K562 (cell line): Measurements from ENCODE around the gene CCDC187. TPM values are rescaled to one million over a fixed set of nuclear protein-coding genes. Genes with fewer than 3 reads are reported as not detected.

Experiments used
- ATAC-seq: fragments of 200-7000 bp; cut with Tn5 transposase; 3 replicates; pipeline ENCODE4 v1.9.1; 2020; ENCODE audit warnings: moderate library complexity
- BruUV-seq: library from RNA; stranded (reverse); fragments of 400-500 nt; replicated peaks from 2 replicates; lab custom pipeline; 2021; lab: Mats Ljungman, UMichigan
- CTCF ChIA-PET: fragments of 300-600 bp; formaldehyde crosslinking; extraction: SDS; loops from one replicate; lab custom pipeline; 2021; ENCODE audit warnings: low intra/inter-chr PET ratio; lab: Yijun Ruan, JAX
- POLR2A ChIA-PET: fragments of 300-600, 350-650 bp; sonication (Branson Sonifier 250); formaldehyde crosslinking; extraction: SDS; loops from one replicate; lab custom pipeline; 2021; ENCODE audit warnings: antibody characterized with exemption, inconsistent platforms; lab: Yijun Ruan, JAX
- DNase-seq, 4 experiments: peaks; one replicate each; pipeline versions ENCODE4 v3.0.0 to v3.0.0-alpha.2; 2011 to 2018; ENCODE audit warnings: low spot score in 3 of 4, mixed read lengths in 3 of 4; ENCODE audit errors: extremely low read depth in 1 of 4
- FAIRE-seq: peaks from 2 replicates; lab custom pipeline; 2011; peaks lifted over from hg19 to GRCh38; lab: Jason Lieb, UNC
- H2AFZ ChIP-seq: 2 replicates; pipeline ENCODE4 v1.6.0; 2011; ENCODE audit warnings: low read depth, low read length, control low read depth, inconsistent platforms
- H3K27ac ChIP-seq: fragments of 200-600 bp; 3 replicates; pipeline ENCODE4 v1.8.0; 2011; ENCODE audit warnings: low read depth, mild to moderate bottlenecking, control low read depth, inconsistent platforms, low read length, moderate library complexity, mixed read lengths; ENCODE audit errors: extremely low read depth
- H3K27me3 ChIP-seq, 2 experiments: fragments of 300-600 bp in 1 of 2; 2 replicates in 1 of 2; 3 replicates in 1 of 2; pipeline versions ENCODE4 v1.6.0 to v1.8.0; 2011; ENCODE audit warnings: inconsistent platforms in 2 of 2, low read length in 2 of 2, mild to moderate bottlenecking in 1 of 2, mixed read lengths in 1 of 2, moderate library complexity in 1 of 2; ENCODE audit not compliant: control insufficient read depth in 2 of 2, insufficient read depth in 2 of 2
- H3K36me3 ChIP-seq: fragments of 300-600 bp; 3 replicates; pipeline ENCODE4 v1.8.0; 2011; ENCODE audit warnings: mild to moderate bottlenecking, low read length, inconsistent platforms; ENCODE audit not compliant: control insufficient read depth, insufficient read depth
- H3K4me1 ChIP-seq, 2 experiments: fragments of 200-600 bp in 1 of 2; replicated peaks in 1 of 2; 2 replicates in 1 of 2; 3 replicates in 1 of 2; pipeline versions ENCODE4 v1.5.1 to v1.8.0; 2011; ENCODE audit warnings: inconsistent platforms in 2 of 2, low read length in 2 of 2, mild to moderate bottlenecking in 1 of 2, mixed read lengths in 1 of 2, moderate library complexity in 1 of 2; ENCODE audit not compliant: control insufficient read depth in 2 of 2, insufficient read depth in 2 of 2
- H3K4me2 ChIP-seq: 2 replicates; pipeline ENCODE4 v1.6.1; 2011; ENCODE audit warnings: low read length, control low read depth, inconsistent platforms, mixed read lengths; ENCODE audit not compliant: insufficient read depth
- H3K4me3 ChIP-seq: fragments of 200-600 bp; sonication (generic), shearing (Covaris generic); 2 replicates; pipeline ENCODE4 v1.5.1; 2016; ENCODE audit warnings: control low read depth, inconsistent platforms
- H3K79me2 ChIP-seq: fragments of 200-600 bp; 3 replicates; pipeline ENCODE4 v1.8.0; 2011; ENCODE audit warnings: low read length, inconsistent platforms; ENCODE audit not compliant: control insufficient read depth, insufficient read depth
- H3K9ac ChIP-seq, 2 experiments: 2 replicates each; pipeline versions ENCODE4 v1.6.0 to v1.6.1; 2011; ENCODE audit warnings: low read depth in 2 of 2, low read length in 2 of 2, control low read depth in 1 of 2, inconsistent platforms in 1 of 2, mild to moderate bottlenecking in 1 of 2, mixed read lengths in 1 of 2; ENCODE audit not compliant: insufficient read depth in 1 of 2
- H3K9me1 ChIP-seq: one replicate; pipeline ENCODE4 v1.6.0; 2011; ENCODE audit warnings: inconsistent platforms, mild to moderate bottlenecking, low read length, moderate library complexity; ENCODE audit not compliant: control insufficient read depth, insufficient read depth
- H3K9me3 ChIP-seq: replicated peaks from 2 replicates; pipeline ENCODE4 v1.5.1; 2011; ENCODE audit warnings: low read depth, low read length, inconsistent platforms; ENCODE audit not compliant: control insufficient read depth, insufficient read depth
- H4K20me1 ChIP-seq: replicated peaks from 2 replicates; pipeline ENCODE4 v1.6.1; 2011; ENCODE audit warnings: low read length, inconsistent platforms, mixed read lengths; ENCODE audit not compliant: control insufficient read depth, insufficient read depth
- C11orf30 ChIP-seq: fragments of 450-650 bp; IDR thresholded peaks from 2 replicates; pipeline ENCODE4 v1.6.1; 2016; ENCODE audit warnings: low read depth, mild to moderate bottlenecking
- FOXK2 ChIP-seq, 2 experiments: fragments of 450-650 bp; IDR thresholded peaks in 1 of 2; conservative IDR thresholded peaks in 1 of 2; 2 replicates each; pipeline ENCODE4 v1.6.1; 2016; ENCODE audit warnings: low read depth in 2 of 2, mild to moderate bottlenecking in 1 of 2
- GATA2 ChIP-seq: sonication (generic); formaldehyde crosslinking; IDR thresholded peaks from 2 replicates; pipeline ENCODE4 v1.4.0; 2020; ENCODE audit warnings: mild to moderate bottlenecking, missing genetic modification reagents
- HNRNPK ChIP-seq: fragments of 200-400 bp; formaldehyde crosslinking; IDR thresholded peaks from one replicate; pipeline ENCODE4 v1.6.1; 2018; ENCODE audit warnings: mild to moderate bottlenecking, low read depth, low read length; ENCODE audit not compliant: poor library complexity, severe bottlenecking
- MYBL2 ChIP-seq, 2 experiments: fragments of 450-650 bp in 1 of 2; sonication (generic) in 1 of 2; formaldehyde crosslinking in 1 of 2; IDR thresholded peaks; 2 replicates each; pipeline versions ENCODE4 v1.6.1 to v1.8.1; 2017 to 2022; ENCODE audit warnings: borderline replicate concordance in 1 of 2, inconsistent platforms in 1 of 2, low read depth in 1 of 2, mild to moderate bottlenecking in 1 of 2, missing genetic modification reagents in 1 of 2, moderate library complexity in 1 of 2
- NFE2L1 ChIP-seq: fragments of 450-650 bp; IDR thresholded peaks from 2 replicates; pipeline ENCODE4 v1.6.1; 2016; ENCODE audit warnings: missing genetic modification characterization, low read depth, mild to moderate bottlenecking, missing compliant biosample characterization, moderate library complexity, borderline replicate concordance
- ZNF583 ChIP-seq: fragments of 250-450 bp; sonication (Bioruptor Pico); IDR thresholded peaks from 2 replicates; pipeline ENCODE4 v1.4.0; 2020
- WGBS: fragments of 100-300 bp; shearing (Covaris generic); methylation state at CpG from one replicate; pipeline ENCODE4 v1.1.6; 2016; ENCODE audit warnings: low coverage, mixed read lengths; ENCODE audit not compliant: insufficient coverage; ENCODE audit errors: missing lambda C conversion rate; 5-methylcytosine and 5-hydroxymethylcytosine counted together
- in situ Hi-C: fragments of 300-500 bp; cut with MboI; formaldehyde crosslinking; loops from 4 replicates; pipeline ENCODE4 v1.15.0; 2018; ENCODE audit warnings: inconsistent platforms, mixed read lengths
- intact Hi-C: fragments of 100-400 bp; cut with micrococcal nuclease; formaldehyde crosslinking; loops from 2 replicates; pipeline ENCODE4 v1.14.2; 2022
- polyA plus RNA-seq, 8 experiments: library from polyadenylated mRNA; depleted of rRNA in 4 of 8; stranded (reverse) in 5 of 8; unstranded in 3 of 8; fragments of >200 nt; fragmentation: Nextera tagmentation in 2 of 8; fragmentation: Illumina TruSeq in 1 of 8; extraction: Ambion mirVana in 2 of 8; extraction: Trizol in 1 of 8; gene quantifications; 2 replicates each; pipeline versions ENCODE4 v1.2.1 to v1.2.3, GENCODE V29; 2011 to 2014; ENCODE audit warnings: inconsistent platforms in 1 of 8, missing spikeins in 1 of 8
- total RNA-seq, 7 experiments: library from RNA; depleted of rRNA in 6 of 7; stranded (reverse); fragments of >200 nt in 6 of 7; fragmentation: Illumina TruSeq in 2 of 7; extraction: Trizol in 2 of 7; gene quantifications; 2 replicates each; pipeline versions ENCODE4 v1.2.1 to v1.2.3, GENCODE V29; 2011 to 2021; ENCODE audit warnings: low replicate concordance in 1 of 7
- TF ChIP-seq, protein P1 (sequence below): fragments of 250-450 bp; sonication (Bioruptor Pico); IDR thresholded peaks from 2 replicates; pipeline ENCODE4 v1.8.0; 2022; ENCODE audit warnings: moderate library complexity, mild to moderate bottlenecking, inconsistent platforms
- TF ChIP-seq, protein P2 (sequence below): sonication (generic); formaldehyde crosslinking; IDR thresholded peaks from 2 replicates; pipeline ENCODE4 v1.5.0; 2020; ENCODE audit warnings: missing genetic modification reagents

CCDC187 gene
- total and polyA plus RNA-seq, 9 of the 15 experiments (the other 6 are each of a cell fraction or from before 2014, with no cell fraction given) = not detected

DNA sequence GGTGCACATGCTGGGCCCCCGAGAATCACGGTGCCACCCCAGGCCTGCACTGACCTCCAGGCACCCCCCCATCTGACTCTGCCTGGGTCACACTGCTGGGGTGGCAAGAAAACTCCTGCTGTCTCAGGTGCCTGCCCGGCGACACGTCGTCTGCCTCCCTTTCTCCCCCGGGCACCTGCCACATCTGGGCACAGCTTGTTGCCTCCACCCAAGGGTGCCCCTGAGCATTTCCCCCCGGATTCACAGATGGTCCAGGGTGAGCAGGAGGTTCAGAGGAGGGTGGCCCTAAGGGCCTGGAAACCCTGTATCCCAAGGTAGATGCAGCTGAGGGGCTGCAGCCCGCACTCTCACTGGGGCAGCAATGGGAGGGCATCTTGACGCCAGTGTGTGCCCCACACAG is 43.4 kb downstream of the CCDC187 start:
- no peak overlapping the region for H3K9ac ChIP-seq
- in situ Hi-C loops = no loop called here
- intact Hi-C loops = no loop called here
- no peak overlapping the region for H3K4me3 ChIP-seq
- H3K27me3 ChIP-seq = peaks cover 18 to 63% of the 10 kb centered on the region in 2 experiments; a peak in 4 of 5 replicates
- no peaks in the 10 kb centered on the region for H3K9me1 ChIP-seq
- DNase-seq (no peak), FAIRE-seq (no peak), ATAC-seq (no peak)
- 16% methylated on average over 9 of the region's 10 CpGs for WGBS
- ChIA-PET CTCF (no interaction called here), POLR2A (interaction anchor here (0.5 kb wide), 1 partner anchor 119 kb away, joined by 3 read pairs; no protein-coding TSS in a partner anchor)
- BruUV-seq = no TSS peak
- H3K9me3 ChIP-seq = no peaks in the 10 kb centered on the region
- H3K79me2 ChIP-seq = no peaks in the 10 kb centered on the region
- no peak overlapping the region for H3K4me2 ChIP-seq
- H3K4me1 ChIP-seq = peaks cover 0 to 72% of the 10 kb centered on the region in 2 experiments; a peak in 2 of 5 replicates
- no peak overlapping the region for H3K27ac ChIP-seq
- no peaks in the 10 kb centered on the region; the same call in none of the 2 replicates for H4K20me1 ChIP-seq
- TF ChIP-seq GATA2 (CRISPR knock-in tag) (no peak), FOXK2 (conservative IDR thresholded peaks at IDR 0.05 in 1 of 2, IDR thresholded peaks at IDR 0.05 in 1 of 2; ENCODE audit: low read depth in 2 of 2) (no peak), NFE2L1 (no peak), C11orf30 (no peak), HNRNPK (no peak), MYBL2 (IDR thresholded peaks at IDR 0.05; ENCODE audit: low read depth) (no peak), MYBL2 (CRISPR knock-in tag; IDR thresholded peaks at IDR 0.05; ENCODE audit: borderline replicate concordance) (no peak), ZNF583 (CRISPR knock-in tag) (no peak)
- TF ChIP-seq, protein P1, sequence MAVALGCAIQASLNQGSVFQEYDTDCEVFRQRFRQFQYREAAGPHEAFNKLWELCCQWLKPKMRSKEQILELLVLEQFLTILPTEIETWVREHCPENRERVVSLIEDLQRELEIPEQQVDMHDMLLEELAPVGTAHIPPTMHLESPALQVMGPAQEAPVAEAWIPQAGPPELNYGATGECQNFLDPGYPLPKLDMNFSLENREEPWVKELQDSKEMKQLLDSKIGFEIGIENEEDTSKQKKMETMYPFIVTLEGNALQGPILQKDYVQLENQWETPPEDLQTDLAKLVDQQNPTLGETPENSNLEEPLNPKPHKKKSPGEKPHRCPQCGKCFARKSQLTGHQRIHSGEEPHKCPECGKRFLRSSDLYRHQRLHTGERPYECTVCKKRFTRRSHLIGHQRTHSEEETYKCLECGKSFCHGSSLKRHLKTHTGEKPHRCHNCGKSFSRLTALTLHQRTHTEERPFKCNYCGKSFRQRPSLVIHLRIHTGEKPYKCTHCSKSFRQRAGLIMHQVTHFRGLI = no peak
- TF ChIP-seq, protein P2, sequence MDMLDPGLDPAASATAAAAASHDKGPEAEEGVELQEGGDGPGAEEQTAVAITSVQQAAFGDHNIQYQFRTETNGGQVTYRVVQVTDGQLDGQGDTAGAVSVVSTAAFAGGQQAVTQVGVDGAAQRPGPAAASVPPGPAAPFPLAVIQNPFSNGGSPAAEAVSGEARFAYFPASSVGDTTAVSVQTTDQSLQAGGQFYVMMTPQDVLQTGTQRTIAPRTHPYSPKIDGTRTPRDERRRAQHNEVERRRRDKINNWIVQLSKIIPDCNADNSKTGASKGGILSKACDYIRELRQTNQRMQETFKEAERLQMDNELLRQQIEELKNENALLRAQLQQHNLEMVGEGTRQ (CRISPR knock-in tag) = no peak
- no peaks in the 10 kb centered on the region for H3K36me3 ChIP-seq
- no peak overlapping the region for H2AFZ ChIP-seq
